NCI-H2196 treated with DMSO at 0.1 percent for 48 hours (cell line): Measurements from ENCODE around the gene EPHB6.

Experiments
- DNase-seq: peaks from one replicate; lab custom pipeline; 2025; ENCODE audit not compliant: unreplicated experiment; lab: John Stamatoyannopoulos, UW

Gene EPHB6

GRCh38 chr7:142876991-142877910, 22.4 kb downstream of the EPHB6 start:
- no peak for DNase-seq

- no peak for DNase-seq
Observed at GRCh38 chr7:142878315-142878714, 23.4 kb downstream of the EPHB6 start.

GRCh38 chr7:142879060-142879459, 24.2 kb downstream of the EPHB6 start:
- DNase-seq, result no peak

GRCh38 chr7:142880876-142881505, 26.1 kb downstream of the EPHB6 start:
- DNase-seq, result no peak

- no peak for DNase-seq
Observed at GRCh38 chr7:142881586-142882337, 26.9 kb downstream of the EPHB6 start.

GRCh38 chr7:142882338-142882678, 27.4 kb downstream of the EPHB6 start:
- no peak for DNase-seq

GRCh38 chr7:142883145-142883544, 28.3 kb downstream of the EPHB6 start:
- no peak for DNase-seq

- no peak for DNase-seq
Observed at GRCh38 chr7:142883571-142884285, 28.9 kb downstream of the EPHB6 start.

GRCh38 chr7:142884286-142884640, 29.4 kb downstream of the EPHB6 start:
- no peak for DNase-seq

GRCh38 chr7:142885311-142886230, 30.7 kb downstream of the EPHB6 start, which contains the start of gene TRPV6:
Gene TRPV6 (minus strand): TSS chr7:142885745.
- no peak for DNase-seq

GRCh38 chr7:142886866-142887265, 32.0 kb downstream of the EPHB6 start:
- DNase-seq, result no peak

- no peak for DNase-seq
Observed at GRCh38 chr7:142887282-142888015, 32.6 kb downstream of the EPHB6 start.

- DNase-seq, result no peak
Observed at GRCh38 chr7:142889816-142890215, 34.9 kb downstream of the EPHB6 start.

GRCh38 chr7:142890874-142891485, 36.1 kb downstream of the EPHB6 start:
- no peak for DNase-seq

GRCh38 chr7:142891490-142892082, 36.7 kb downstream of the EPHB6 start:
- DNase-seq, result no peak

GRCh38 chr7:142892951-142893350, 38.1 kb downstream of the EPHB6 start:
- DNase-seq, result no peak

GRCh38 chr7:142894112-142894984, 39.5 kb downstream of the EPHB6 start:
- no peak for DNase-seq
